ENCODE measurements around the gene DPEP3. TPM values are rescaled to one million over a fixed set of nuclear protein-coding genes. Genes with fewer than 3 reads are reported as not detected.
"Not testable (repeated sequence)": the region's sequence is repeated elsewhere in the genome, so short reads cannot be mapped to it uniquely, and the experiment has no call there.

The DPEP3 gene
- total RNA-seq, 1 experiment from 2014 or later, result not detected

DNA sequence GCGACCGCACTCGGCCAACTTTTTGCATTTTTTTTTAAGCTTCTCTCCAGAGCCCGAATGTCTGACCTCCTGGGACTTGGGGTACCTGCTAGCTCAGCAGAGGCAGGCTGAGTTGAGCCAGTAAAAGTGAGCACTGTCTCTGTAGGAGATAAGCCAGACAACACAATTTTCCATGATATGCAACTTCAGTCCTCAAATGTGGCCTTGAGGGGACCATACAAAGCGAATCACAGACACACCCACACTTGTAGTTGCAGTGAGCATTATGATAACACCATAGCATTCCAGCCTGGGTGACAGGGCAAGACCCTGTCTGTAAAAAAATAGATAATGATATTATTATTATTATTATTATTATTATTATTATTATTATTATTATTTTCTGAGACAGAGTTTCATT, 16.4 kb upstream of the DPEP3 start:
- Histone ChIP-seq H3F3A (ENCODE audit: low read length, unreplicated experiment) (no peaks in the 10 kb centered on the region), H2AFZ (ENCODE audit: low read length) (no peak overlapping the region), H3K9me2 (replicated peaks; ENCODE audit: low read length) (no peaks in the 10 kb centered on the region), H3K36me3 (ENCODE audit: low read depth, low read length) (no peaks in the 10 kb centered on the region), H3K4me1 (ENCODE audit: insufficient read depth, low read length) (peaks cover 4% of the 10 kb centered on the region; the same call in 1 of the 2 replicates), H3K4me3 (ENCODE audit: low read length) (no peak overlapping the region), H3K9ac (ENCODE audit: low read length) (no peak overlapping the region), H3K27ac (ENCODE audit: low read length) (no peak overlapping the region), H4K20me1 (ENCODE audit: low read length) (no peaks in the 10 kb centered on the region), H3K4me2 (ENCODE audit: low read length) (no peak overlapping the region), H3K9me3 (ENCODE audit: low read length) (no peaks in the 10 kb centered on the region), H3K79me2 (ENCODE audit: low read length) (no peaks in the 10 kb centered on the region), H3K27me3 (ENCODE audit: low read length) (no peaks in the 10 kb centered on the region)
- TF ChIP-seq EZH2phosphoT487 (IDR thresholded peaks at IDR 0.05; ENCODE audit: borderline replicate concordance, low read length) (no peak), EZH2 (IDR thresholded peaks at IDR 0.05; ENCODE audit: low read length, unreplicated experiment) (no peak)
- POLR2A ChIA-PET (ENCODE audit: unreplicated experiment), result no interaction called here
- no peak for DNase-seq
- CTCF ChIA-PET, result no interaction called here
- intact Hi-C loops (cut with micrococcal nuclease), result no loop called here
- no peak for ATAC-seq
- BruUV-seq (replicated peaks), result no TSS peak

DNA sequence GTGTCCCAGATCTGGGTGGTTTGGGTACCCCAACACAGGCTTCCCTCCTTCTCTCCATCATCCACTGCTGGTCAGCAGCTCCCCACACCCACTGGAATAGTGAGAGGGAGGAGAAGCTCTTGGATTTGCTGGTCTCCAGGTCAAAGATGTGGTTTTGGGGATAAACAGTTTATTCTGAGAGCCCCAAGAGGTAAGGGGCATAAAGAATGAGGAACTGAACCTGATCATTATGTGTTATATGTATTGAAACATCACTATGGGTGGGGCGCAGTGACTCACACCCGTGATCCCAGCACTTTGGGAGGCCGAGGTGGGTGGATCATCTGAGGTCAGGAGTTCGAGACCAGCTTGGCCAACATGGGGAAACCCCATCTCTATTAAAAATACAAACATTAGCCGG, 15.1 kb upstream of the DPEP3 start:
- DNase-seq (no peak), ATAC-seq (no peak)
- Histone ChIP-seq H3K9ac (ENCODE audit: low read length) (no peak overlapping the region), H3K79me2 (ENCODE audit: low read length) (no peaks in the 10 kb centered on the region), H3K9me2 (replicated peaks; ENCODE audit: low read length) (no peaks in the 10 kb centered on the region), H3K4me2 (ENCODE audit: low read length) (no peak overlapping the region), H3K4me1 (ENCODE audit: insufficient read depth, low read length) (peaks cover 4% of the 10 kb centered on the region; the same call in 1 of the 2 replicates), H3K36me3 (ENCODE audit: low read depth, low read length) (no peaks in the 10 kb centered on the region), H3K27ac (ENCODE audit: low read length) (no peak overlapping the region), H3F3A (ENCODE audit: low read length, unreplicated experiment) (no peaks in the 10 kb centered on the region), H4K20me1 (ENCODE audit: low read length) (no peaks in the 10 kb centered on the region), H3K9me3 (ENCODE audit: low read length) (no peaks in the 10 kb centered on the region), H3K4me3 (ENCODE audit: low read length) (no peak overlapping the region), H2AFZ (ENCODE audit: low read length) (no peak overlapping the region), H3K27me3 (ENCODE audit: low read length) (no peaks in the 10 kb centered on the region)
- CTCF ChIA-PET, result no interaction called here
- intact Hi-C loops (cut with micrococcal nuclease), result no loop called here
- TF ChIP-seq EZH2 (IDR thresholded peaks at IDR 0.05; ENCODE audit: low read length, unreplicated experiment), result no peak
- TF ChIP-seq, protein P1, sequence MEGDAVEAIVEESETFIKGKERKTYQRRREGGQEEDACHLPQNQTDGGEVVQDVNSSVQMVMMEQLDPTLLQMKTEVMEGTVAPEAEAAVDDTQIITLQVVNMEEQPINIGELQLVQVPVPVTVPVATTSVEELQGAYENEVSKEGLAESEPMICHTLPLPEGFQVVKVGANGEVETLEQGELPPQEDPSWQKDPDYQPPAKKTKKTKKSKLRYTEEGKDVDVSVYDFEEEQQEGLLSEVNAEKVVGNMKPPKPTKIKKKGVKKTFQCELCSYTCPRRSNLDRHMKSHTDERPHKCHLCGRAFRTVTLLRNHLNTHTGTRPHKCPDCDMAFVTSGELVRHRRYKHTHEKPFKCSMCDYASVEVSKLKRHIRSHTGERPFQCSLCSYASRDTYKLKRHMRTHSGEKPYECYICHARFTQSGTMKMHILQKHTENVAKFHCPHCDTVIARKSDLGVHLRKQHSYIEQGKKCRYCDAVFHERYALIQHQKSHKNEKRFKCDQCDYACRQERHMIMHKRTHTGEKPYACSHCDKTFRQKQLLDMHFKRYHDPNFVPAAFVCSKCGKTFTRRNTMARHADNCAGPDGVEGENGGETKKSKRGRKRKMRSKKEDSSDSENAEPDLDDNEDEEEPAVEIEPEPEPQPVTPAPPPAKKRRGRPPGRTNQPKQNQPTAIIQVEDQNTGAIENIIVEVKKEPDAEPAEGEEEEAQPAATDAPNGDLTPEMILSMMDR (conservative IDR thresholded peaks at IDR 0.05; ENCODE audit: low read depth, low read length), result no peak
- TF ChIP-seq EZH2phosphoT487 (IDR thresholded peaks at IDR 0.05; ENCODE audit: borderline replicate concordance, low read length), result no peak
- POLR2A ChIA-PET (ENCODE audit: unreplicated experiment), result no interaction called here
- BruUV-seq (replicated peaks), result no TSS peak

DNA sequence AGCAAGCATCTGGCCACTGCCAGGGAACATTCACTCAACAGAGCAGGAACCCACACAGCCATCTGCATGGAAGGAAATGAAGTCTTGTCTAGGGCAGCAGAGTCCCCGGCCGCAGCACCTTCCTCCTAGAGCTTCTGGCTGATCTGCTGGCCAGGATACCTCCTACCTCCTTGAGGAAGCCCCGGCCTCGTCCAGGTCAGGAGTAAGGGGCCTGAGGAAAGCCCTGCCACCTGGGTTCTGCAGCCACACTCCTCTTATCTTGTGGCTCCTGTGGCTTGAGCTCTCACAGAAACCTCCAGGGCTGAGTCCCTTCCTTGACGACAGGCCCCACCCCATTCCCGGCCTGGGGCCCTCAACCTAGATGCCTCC, 13.7 kb upstream of the DPEP3 start:
- H3K36me3 ChIP-seq (ENCODE audit: low read depth, low read length); H3K27me3 ChIP-seq (ENCODE audit: low read length); H3K9me2 ChIP-seq (replicated peaks; ENCODE audit: low read length); POLR2A ChIA-PET (ENCODE audit: unreplicated experiment); H3K9ac ChIP-seq (ENCODE audit: low read length); H3K4me3 ChIP-seq (ENCODE audit: low read length); ATAC-seq; H3K4me2 ChIP-seq (ENCODE audit: low read length); H3F3A ChIP-seq (ENCODE audit: low read length, unreplicated experiment); intact Hi-C loops (cut with micrococcal nuclease); H3K4me1 ChIP-seq (ENCODE audit: insufficient read depth, low read length); H3K27ac ChIP-seq (ENCODE audit: low read length); DNase-seq; H3K79me2 ChIP-seq (ENCODE audit: low read length); BruUV-seq (replicated peaks); H4K20me1 ChIP-seq (ENCODE audit: low read length); H2AFZ ChIP-seq (ENCODE audit: low read length); H3K9me3 ChIP-seq (ENCODE audit: low read length): not testable (repeated sequence)
- CTCF ChIA-PET, result interaction anchor here (0.6 kb wide), 1 partner anchor 37 kb away, joined by 3 read pairs; no protein-coding TSS in a partner anchor
